Neural cell (in vitro differentiated cells): Measurements from ENCODE around the gene CCDC150. TPM values are rescaled to one million over a fixed set of nuclear protein-coding genes. Genes with fewer than 3 reads are reported as not detected.

Experiments used
- H2AFZ ChIP-seq: fragments of 200-600, 300-800 bp; sonication (generic), shearing (Covaris generic); 2 replicates; pipeline ENCODE4 v1.6.0; 2014; ENCODE audit warnings: low read depth, mild to moderate bottlenecking, antibody characterized with exemption, low read length, moderate library complexity
- H3F3A ChIP-seq: fragments of 200-600 bp; shearing (Covaris generic); 2 replicates; pipeline ENCODE4 v1.6.1; 2016; ENCODE audit warnings: mild to moderate bottlenecking, moderate library complexity, mixed read lengths, antibody characterized with exemption, low read length; ENCODE audit not compliant: insufficient read depth, poor library complexity, severe bottlenecking
- H3K27ac ChIP-seq: fragments of 200-600, 300-800 bp; sonication (generic), shearing (Covaris generic); 2 replicates; pipeline ENCODE4 v1.5.1; 2014; ENCODE audit warnings: mild to moderate bottlenecking, low read length, moderate library complexity
- H3K27me3 ChIP-seq: fragments of 300-800, 200-600 bp; sonication (generic), shearing (Covaris generic); 2 replicates; pipeline ENCODE4 v1.6.0; 2014; ENCODE audit warnings: mild to moderate bottlenecking, low read depth, low read length, moderate library complexity; ENCODE audit not compliant: insufficient read depth
- H3K36me3 ChIP-seq: fragments of 300-800, 200-600 bp; sonication (generic), shearing (Covaris generic); 2 replicates; pipeline ENCODE4 v1.5.1; 2014; ENCODE audit warnings: mild to moderate bottlenecking, antibody characterized with exemption, low read length, moderate library complexity; ENCODE audit not compliant: insufficient read depth
- H3K4me2 ChIP-seq: fragments of 300-800, 200-600 bp; sonication (generic), shearing (Covaris generic); 2 replicates; pipeline ENCODE4 v1.6.0; 2014; ENCODE audit warnings: mild to moderate bottlenecking, low read length
- H3K4me3 ChIP-seq: fragments of 300-800, 200-600 bp; sonication (generic), shearing (Covaris generic); 2 replicates; pipeline ENCODE4 v1.5.1; 2014; ENCODE audit warnings: mild to moderate bottlenecking, low read length, moderate library complexity
- H3K79me2 ChIP-seq: fragments of 200-600 bp; shearing (Covaris generic); replicated peaks from 2 replicates; pipeline ENCODE4 v1.6.0; 2014; ENCODE audit warnings: mild to moderate bottlenecking, low read length, moderate library complexity; ENCODE audit not compliant: insufficient read depth
- H3K9ac ChIP-seq: fragments of 300-800, 200-600 bp; sonication (generic), shearing (Covaris generic); 2 replicates; pipeline ENCODE4 v1.6.1; 2016; ENCODE audit warnings: mild to moderate bottlenecking, low read length, mixed read lengths
- H3K9me2 ChIP-seq: fragments of 200-600 bp; shearing (Covaris generic); 2 replicates; pipeline ENCODE4 v1.6.1; 2016; ENCODE audit warnings: mild to moderate bottlenecking, low read length, mixed read lengths; ENCODE audit not compliant: insufficient read depth
- H3K9me3 ChIP-seq: fragments of 200-600, 300-800 bp; sonication (generic), shearing (Covaris generic); 2 replicates; pipeline ENCODE4 v1.6.1; 2016; ENCODE audit warnings: mild to moderate bottlenecking, mixed run types, low read length, moderate library complexity, mixed read lengths
- H4K20me1 ChIP-seq: fragments of 200-600 bp; shearing (Covaris generic); 2 replicates; pipeline ENCODE4 v1.6.1; 2016; ENCODE audit warnings: mild to moderate bottlenecking, mixed run types; ENCODE audit not compliant: insufficient read depth
- EP300 ChIP-seq: fragments of 450-650 bp; conservative IDR thresholded peaks from 2 replicates; pipeline ENCODE4 v1.6.1; 2014; ENCODE audit warnings: antibody characterized with exemption, mild to moderate bottlenecking, moderate library complexity; ENCODE audit not compliant: poor library complexity, severe bottlenecking
- EZH2 ChIP-seq: fragments of 200-600, 300-800 bp; shearing (Covaris generic), sonication (generic); IDR thresholded peaks from 2 replicates; pipeline ENCODE4 v1.6.1; 2014; ENCODE audit warnings: antibody characterized with exemption, low read length, borderline replicate concordance, mild to moderate bottlenecking; ENCODE audit not compliant: insufficient read depth, poor library complexity, severe bottlenecking
- MXI1 ChIP-seq: fragments of 450-650 bp; conservative IDR thresholded peaks from 2 replicates; pipeline ENCODE4 v1.6.1; 2014; ENCODE audit warnings: antibody characterized with exemption, mild to moderate bottlenecking; ENCODE audit not compliant: poor library complexity, severe bottlenecking
- POLR2AphosphoS5 ChIP-seq: IDR thresholded peaks from 2 replicates; pipeline ENCODE4 v1.6.1; 2012
- RAD21 ChIP-seq: fragments of 450-650 bp; conservative IDR thresholded peaks from 2 replicates; pipeline ENCODE4 v1.6.1; 2014; ENCODE audit warnings: antibody characterized with exemption, mild to moderate bottlenecking, moderate library complexity
- SMC3 ChIP-seq: fragments of 450-650 bp; conservative IDR thresholded peaks from 2 replicates; pipeline ENCODE4 v1.6.1; 2014; ENCODE audit warnings: antibody characterized with exemption, mild to moderate bottlenecking, moderate library complexity; ENCODE audit not compliant: poor library complexity
- TAF1 ChIP-seq: IDR thresholded peaks from 2 replicates; pipeline ENCODE4 v1.6.1; 2012; ENCODE audit warnings: low read depth
- polyA plus RNA-seq: library from polyadenylated mRNA; depleted of rRNA; stranded (reverse); fragments of >200 nt; gene quantifications from 2 replicates; pipeline ENCODE4 v1.2.3, GENCODE V29; 2014
- TF ChIP-seq, protein P1 (sequence below): IDR thresholded peaks from 2 replicates; pipeline ENCODE4 v1.6.1; 2012; ENCODE audit warnings: borderline replicate concordance
- TF ChIP-seq, protein P2 (sequence below): fragments of 450-650 bp; IDR thresholded peaks from 2 replicates; pipeline ENCODE4 v1.5.1; 2014; ENCODE audit warnings: antibody characterized with exemption, mild to moderate bottlenecking, moderate library complexity; ENCODE audit not compliant: poor library complexity, severe bottlenecking

CCDC150 gene
- polyA plus RNA-seq, 1 donor from 2014 or later, result 0.57 TPM

DNA sequence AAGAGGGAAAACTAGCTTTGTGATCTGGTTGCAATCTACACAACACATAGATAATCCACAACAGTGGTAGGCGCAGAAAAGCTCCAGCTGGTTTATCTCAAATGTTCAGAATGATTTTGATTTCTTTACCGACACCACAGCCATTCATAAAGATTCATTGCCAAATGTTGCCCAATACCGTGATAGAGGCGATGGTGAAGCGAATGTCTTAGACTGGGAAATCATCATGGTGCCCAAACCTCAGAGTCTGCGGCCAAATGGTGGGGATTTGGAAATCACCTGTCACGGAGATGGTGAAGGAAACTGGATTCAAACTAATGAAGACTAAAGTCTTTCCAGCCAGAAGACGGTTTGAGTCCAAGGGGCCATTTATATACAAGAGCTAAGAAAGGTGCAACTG is 48.5 kb upstream of the CCDC150 start:
- peak overlapping the region; percentile 93 for H3K4me3 ChIP-seq
- H3K4me2 ChIP-seq, result peak overlapping the region; percentile 61
- H3F3A ChIP-seq, result no peaks in the 10 kb centered on the region
- H3K9ac ChIP-seq, result no peak overlapping the region
- TF ChIP-seq TAF1, result no peak
- TF ChIP-seq EZH2, result no peak
- TF ChIP-seq RAD21, result no peak
- TF ChIP-seq, protein P1, sequence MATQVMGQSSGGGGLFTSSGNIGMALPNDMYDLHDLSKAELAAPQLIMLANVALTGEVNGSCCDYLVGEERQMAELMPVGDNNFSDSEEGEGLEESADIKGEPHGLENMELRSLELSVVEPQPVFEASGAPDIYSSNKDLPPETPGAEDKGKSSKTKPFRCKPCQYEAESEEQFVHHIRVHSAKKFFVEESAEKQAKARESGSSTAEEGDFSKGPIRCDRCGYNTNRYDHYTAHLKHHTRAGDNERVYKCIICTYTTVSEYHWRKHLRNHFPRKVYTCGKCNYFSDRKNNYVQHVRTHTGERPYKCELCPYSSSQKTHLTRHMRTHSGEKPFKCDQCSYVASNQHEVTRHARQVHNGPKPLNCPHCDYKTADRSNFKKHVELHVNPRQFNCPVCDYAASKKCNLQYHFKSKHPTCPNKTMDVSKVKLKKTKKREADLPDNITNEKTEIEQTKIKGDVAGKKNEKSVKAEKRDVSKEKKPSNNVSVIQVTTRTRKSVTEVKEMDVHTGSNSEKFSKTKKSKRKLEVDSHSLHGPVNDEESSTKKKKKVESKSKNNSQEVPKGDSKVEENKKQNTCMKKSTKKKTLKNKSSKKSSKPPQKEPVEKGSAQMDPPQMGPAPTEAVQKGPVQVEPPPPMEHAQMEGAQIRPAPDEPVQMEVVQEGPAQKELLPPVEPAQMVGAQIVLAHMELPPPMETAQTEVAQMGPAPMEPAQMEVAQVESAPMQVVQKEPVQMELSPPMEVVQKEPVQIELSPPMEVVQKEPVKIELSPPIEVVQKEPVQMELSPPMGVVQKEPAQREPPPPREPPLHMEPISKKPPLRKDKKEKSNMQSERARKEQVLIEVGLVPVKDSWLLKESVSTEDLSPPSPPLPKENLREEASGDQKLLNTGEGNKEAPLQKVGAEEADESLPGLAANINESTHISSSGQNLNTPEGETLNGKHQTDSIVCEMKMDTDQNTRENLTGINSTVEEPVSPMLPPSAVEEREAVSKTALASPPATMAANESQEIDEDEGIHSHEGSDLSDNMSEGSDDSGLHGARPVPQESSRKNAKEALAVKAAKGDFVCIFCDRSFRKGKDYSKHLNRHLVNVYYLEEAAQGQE, result no peak
- no peak for TF ChIP-seq MXI1
- TF ChIP-seq POLR2AphosphoS5, result no peak
- no peak overlapping the region for H3K27ac ChIP-seq
- H3K9me3 ChIP-seq, result no peaks in the 10 kb centered on the region
- H2AFZ ChIP-seq, result no peak overlapping the region
- no peaks in the 10 kb centered on the region for H4K20me1 ChIP-seq
- H3K27me3 ChIP-seq, result no peaks in the 10 kb centered on the region
- H3K79me2 ChIP-seq, result peaks cover 44% of the 10 kb centered on the region
- H3K36me3 ChIP-seq, result no peaks in the 10 kb centered on the region
- H3K9me2 ChIP-seq, result no peaks in the 10 kb centered on the region

DNA sequence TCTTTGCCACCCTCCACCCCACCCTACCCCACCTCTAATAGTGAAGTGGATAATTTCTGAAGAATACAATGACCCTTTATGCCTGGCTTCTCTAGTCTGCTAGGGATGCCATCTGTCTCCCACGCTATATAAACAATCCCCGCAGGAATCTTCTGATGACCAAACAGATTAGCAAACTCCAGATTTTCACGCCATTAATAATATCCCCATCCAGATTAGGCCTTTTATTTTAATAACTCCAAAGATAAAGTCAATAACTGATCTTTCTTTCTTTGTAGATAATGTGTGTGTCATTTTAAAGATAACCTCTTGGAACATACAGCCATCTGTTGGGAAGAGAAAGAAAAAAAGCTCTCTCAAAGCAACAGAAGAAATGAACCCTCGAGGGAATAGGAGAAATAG is 47.9 kb upstream of the CCDC150 start:
- no peaks in the 10 kb centered on the region for H3F3A ChIP-seq
- H4K20me1 ChIP-seq, result no peaks in the 10 kb centered on the region
- H3K27ac ChIP-seq, result peak overlapping the region; percentile 90
- H3K9me3 ChIP-seq, result no peaks in the 10 kb centered on the region
- peak overlapping the region; percentile 61 for H3K4me2 ChIP-seq
- peaks cover 44% of the 10 kb centered on the region for H3K79me2 ChIP-seq
- no peak for TF ChIP-seq MXI1
- no peak for TF ChIP-seq RAD21
- no peaks in the 10 kb centered on the region for H3K9me2 ChIP-seq
- peak overlapping the region; percentile 93 for H3K4me3 ChIP-seq
- no peaks in the 10 kb centered on the region for H3K36me3 ChIP-seq
- H3K9ac ChIP-seq, result peak overlapping the region; percentile 89
- H3K27me3 ChIP-seq, result no peaks in the 10 kb centered on the region
- peak overlapping the region; percentile 23 for H2AFZ ChIP-seq

DNA sequence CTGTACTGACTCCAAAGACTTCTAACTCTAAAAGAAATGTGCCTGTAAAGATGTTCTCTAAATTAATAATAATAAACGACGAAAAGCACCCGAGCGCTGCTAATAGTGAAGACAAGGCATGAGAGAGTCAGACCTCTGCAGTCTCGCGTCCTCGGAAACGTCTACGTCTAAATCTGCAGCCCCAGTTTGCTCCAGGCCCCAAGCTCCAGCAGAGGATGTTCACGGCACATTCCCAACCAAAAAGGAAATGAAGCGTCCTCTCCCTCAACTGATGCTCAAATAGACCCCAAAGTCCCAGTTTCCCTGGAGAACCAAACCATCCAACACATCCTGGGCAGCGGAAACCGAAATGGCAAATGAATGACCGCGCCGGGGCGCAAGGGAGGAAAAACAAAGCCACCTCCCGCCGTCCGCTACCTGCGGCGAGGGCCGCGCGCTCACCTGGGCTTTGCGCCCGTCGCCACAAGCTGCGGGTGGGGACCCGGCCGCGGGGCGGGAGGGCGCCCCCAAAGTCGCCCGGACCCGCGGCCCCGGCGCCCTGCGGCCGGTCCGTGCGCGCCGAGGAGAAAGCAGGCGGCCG is 47.1 kb upstream of the CCDC150 start:
- Histone ChIP-seq H3K27me3 (no peaks in the 10 kb centered on the region), H3K9me2 (no peaks in the 10 kb centered on the region), H3K4me2 (peak overlapping the region; percentile 61), H3K79me2 (peaks cover 44% of the 10 kb centered on the region), H4K20me1 (no peaks in the 10 kb centered on the region), H3K27ac (peak overlapping the region; percentile 90), H3K36me3 (no peaks in the 10 kb centered on the region), H3K9ac (peak overlapping the region; percentile 89), H3F3A (no peaks in the 10 kb centered on the region), H3K9me3 (no peaks in the 10 kb centered on the region), H2AFZ (peak overlapping the region; percentile 84), H3K4me3 (peak overlapping the region; percentile 93)
- peak; percentile 36 for TF ChIP-seq MXI1
- TF ChIP-seq, protein P2, sequence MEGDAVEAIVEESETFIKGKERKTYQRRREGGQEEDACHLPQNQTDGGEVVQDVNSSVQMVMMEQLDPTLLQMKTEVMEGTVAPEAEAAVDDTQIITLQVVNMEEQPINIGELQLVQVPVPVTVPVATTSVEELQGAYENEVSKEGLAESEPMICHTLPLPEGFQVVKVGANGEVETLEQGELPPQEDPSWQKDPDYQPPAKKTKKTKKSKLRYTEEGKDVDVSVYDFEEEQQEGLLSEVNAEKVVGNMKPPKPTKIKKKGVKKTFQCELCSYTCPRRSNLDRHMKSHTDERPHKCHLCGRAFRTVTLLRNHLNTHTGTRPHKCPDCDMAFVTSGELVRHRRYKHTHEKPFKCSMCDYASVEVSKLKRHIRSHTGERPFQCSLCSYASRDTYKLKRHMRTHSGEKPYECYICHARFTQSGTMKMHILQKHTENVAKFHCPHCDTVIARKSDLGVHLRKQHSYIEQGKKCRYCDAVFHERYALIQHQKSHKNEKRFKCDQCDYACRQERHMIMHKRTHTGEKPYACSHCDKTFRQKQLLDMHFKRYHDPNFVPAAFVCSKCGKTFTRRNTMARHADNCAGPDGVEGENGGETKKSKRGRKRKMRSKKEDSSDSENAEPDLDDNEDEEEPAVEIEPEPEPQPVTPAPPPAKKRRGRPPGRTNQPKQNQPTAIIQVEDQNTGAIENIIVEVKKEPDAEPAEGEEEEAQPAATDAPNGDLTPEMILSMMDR, result peak; percentile 55
- no peak for TF ChIP-seq EZH2
- peak; percentile 39 for TF ChIP-seq SMC3
- TF ChIP-seq EP300, result no peak
- peak; percentile 43 for TF ChIP-seq RAD21
- TF ChIP-seq POLR2AphosphoS5, result no peak
- TF ChIP-seq, protein P1, result peak; percentile 51
- peak; percentile 43 for TF ChIP-seq TAF1
